RWPE2 (cell line): ENCODE measurements around the gene TMUB1.

ENCODE experiments used
- ATAC-seq: fragments of 200-7000 bp; cut with Tn5 transposase; 3 replicates; pipeline ENCODE4 v1.9.1; 2021; ENCODE audit warnings: low read depth
- DNase-seq: peaks from one replicate; pipeline ENCODE4 v3.0.0-alpha.2; 2020; ENCODE audit warnings: low spot score
- H3K27ac ChIP-seq: fragments of 450-650 bp; 2 replicates; pipeline ENCODE4 v1.5.1; 2017; ENCODE audit warnings: mild to moderate bottlenecking; ENCODE audit not compliant: poor library complexity, severe bottlenecking
- H3K27me3 ChIP-seq: fragments of 250-450 bp; sonication (Bioruptor Pico); 2 replicates; pipeline ENCODE4 v1.5.1; 2021; ENCODE audit warnings: mild to moderate bottlenecking, moderate library complexity; ENCODE audit not compliant: insufficient read depth, poor library complexity, severe bottlenecking
- H3K36me3 ChIP-seq: fragments of 250-450 bp; sonication (Bioruptor Pico); 2 replicates; pipeline ENCODE4 v1.5.1; 2020; ENCODE audit warnings: low read depth, mild to moderate bottlenecking, moderate library complexity
- H3K4me1 ChIP-seq: fragments of 250-450 bp; sonication (Bioruptor Pico); 2 replicates; pipeline ENCODE4 v1.5.1; 2021; ENCODE audit warnings: mild to moderate bottlenecking, moderate library complexity; ENCODE audit not compliant: insufficient read depth, poor library complexity, severe bottlenecking
- H3K4me3 ChIP-seq: fragments of 250-450 bp; sonication (Bioruptor Pico); 2 replicates; pipeline ENCODE4 v1.5.1; 2021; ENCODE audit warnings: mild to moderate bottlenecking, moderate library complexity; ENCODE audit not compliant: severe bottlenecking
- H3K9me3 ChIP-seq: fragments of 250-450 bp; sonication (Bioruptor Pico); 2 replicates; pipeline ENCODE4 v1.5.1; 2021; ENCODE audit warnings: mild to moderate bottlenecking, moderate library complexity; ENCODE audit not compliant: severe bottlenecking
- TF ChIP-seq, protein P1 (sequence below): fragments of 450-650 bp; IDR thresholded peaks from one replicate; pipeline ENCODE4 v1.5.1; 2017; ENCODE audit warnings: mild to moderate bottlenecking, moderate library complexity; ENCODE audit not compliant: poor library complexity, severe bottlenecking

TMUB1 gene

DNA sequence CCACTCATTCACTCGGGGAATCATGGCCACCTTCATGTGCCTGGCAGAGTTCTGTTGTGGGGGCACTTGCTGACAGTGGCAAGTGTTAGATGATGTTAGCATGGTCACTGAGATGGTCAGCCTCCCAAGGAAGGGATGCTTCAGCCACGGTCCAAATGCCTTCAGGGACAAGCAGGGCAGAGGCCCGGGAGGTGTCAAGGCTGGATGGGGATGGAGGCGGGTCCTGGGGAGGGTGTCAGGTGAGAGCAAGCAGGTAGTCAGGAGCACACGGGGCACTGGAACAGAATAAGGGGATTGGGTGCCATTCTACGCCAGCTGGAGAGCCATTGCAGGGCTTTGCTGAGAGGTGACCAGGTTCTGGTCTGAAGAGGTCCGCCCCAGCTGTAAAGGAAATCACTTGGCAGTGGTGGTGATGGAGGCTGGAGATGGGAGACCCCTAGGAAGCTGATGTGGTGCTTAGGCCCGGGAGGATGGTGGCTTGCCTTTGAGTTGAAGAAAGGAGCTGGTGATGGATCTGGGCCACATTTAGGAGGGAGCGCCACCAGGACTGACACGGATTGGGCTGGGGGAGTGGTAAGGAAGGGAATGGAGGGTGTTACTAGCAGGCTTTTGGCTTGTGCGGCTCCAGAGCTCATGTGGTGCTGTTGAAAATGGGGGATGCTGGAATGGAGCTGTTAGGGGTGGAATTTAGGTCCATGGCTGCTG is 27.1 kb upstream of the TMUB1 start:
- TF ChIP-seq, protein P1, sequence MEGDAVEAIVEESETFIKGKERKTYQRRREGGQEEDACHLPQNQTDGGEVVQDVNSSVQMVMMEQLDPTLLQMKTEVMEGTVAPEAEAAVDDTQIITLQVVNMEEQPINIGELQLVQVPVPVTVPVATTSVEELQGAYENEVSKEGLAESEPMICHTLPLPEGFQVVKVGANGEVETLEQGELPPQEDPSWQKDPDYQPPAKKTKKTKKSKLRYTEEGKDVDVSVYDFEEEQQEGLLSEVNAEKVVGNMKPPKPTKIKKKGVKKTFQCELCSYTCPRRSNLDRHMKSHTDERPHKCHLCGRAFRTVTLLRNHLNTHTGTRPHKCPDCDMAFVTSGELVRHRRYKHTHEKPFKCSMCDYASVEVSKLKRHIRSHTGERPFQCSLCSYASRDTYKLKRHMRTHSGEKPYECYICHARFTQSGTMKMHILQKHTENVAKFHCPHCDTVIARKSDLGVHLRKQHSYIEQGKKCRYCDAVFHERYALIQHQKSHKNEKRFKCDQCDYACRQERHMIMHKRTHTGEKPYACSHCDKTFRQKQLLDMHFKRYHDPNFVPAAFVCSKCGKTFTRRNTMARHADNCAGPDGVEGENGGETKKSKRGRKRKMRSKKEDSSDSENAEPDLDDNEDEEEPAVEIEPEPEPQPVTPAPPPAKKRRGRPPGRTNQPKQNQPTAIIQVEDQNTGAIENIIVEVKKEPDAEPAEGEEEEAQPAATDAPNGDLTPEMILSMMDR, result no peak
- H3K27me3 ChIP-seq, result no peaks in the 10 kb centered on the region
- ATAC-seq (no peak), DNase-seq (no peak)
- H3K9me3 ChIP-seq, result no peaks in the 10 kb centered on the region
- H3K27ac ChIP-seq, result peak overlapping the region; percentile 1
- H3K4me1 ChIP-seq, result peaks cover 14% of the 10 kb centered on the region
- no peaks in the 10 kb centered on the region for H3K36me3 ChIP-seq
- H3K4me3 ChIP-seq, result no peak overlapping the region

DNA sequence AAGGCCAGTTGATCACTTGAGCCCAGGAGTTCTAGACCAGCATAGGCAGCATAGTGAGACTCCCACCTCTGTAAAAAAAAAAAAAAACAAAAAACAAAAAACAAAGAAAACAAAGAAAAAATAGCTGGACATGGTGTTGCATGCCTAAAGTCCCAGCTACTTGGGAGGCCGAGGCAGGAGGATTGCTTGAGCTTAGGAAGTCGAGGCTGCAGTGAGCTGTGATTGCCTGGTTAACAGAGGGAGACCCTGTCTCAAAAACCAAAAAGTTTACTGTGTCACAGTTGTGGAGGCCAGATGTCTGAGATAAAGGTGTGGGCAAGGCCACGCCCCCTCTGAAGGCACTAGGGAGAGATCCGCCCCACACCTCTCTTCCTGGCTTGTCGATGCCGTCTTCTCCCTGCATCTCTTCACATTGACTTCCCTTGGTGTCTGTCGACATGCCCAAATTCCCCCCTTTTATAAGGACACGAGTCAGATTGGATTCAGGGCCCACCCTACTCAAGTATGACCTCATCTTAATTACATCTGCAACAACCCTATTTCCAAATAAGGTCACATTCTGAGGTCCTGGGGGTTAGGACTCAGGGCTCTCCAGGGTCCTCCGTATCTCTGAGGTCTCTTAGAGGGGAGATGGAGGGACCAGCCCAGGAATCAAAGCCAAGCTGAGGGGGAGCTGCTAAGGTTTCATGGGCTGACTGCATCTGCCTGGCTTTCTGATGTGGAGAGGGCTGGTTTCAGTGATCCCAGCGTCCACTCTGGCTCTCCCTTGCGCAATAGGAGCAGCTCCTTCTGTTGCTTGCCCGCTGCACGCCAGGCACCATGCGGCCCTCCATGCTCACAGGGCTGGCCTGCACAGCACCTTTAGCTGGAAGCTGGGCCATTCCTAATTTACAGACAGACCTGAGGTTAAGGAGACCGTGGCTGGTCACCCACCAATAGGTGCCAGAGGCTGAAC is 26.1 kb upstream of the TMUB1 start:
- Histone ChIP-seq H3K27me3 (no peaks in the 10 kb centered on the region), H3K9me3 (no peaks in the 10 kb centered on the region), H3K36me3 (no peaks in the 10 kb centered on the region; the same call in 1 of the 2 replicates), H3K4me1 (peaks cover 14% of the 10 kb centered on the region), H3K4me3 (no peak overlapping the region), H3K27ac (peak overlapping the region; percentile 1)
- TF ChIP-seq, protein P1, result no peak
- DNase-seq (no peak), ATAC-seq (no peak)

DNA sequence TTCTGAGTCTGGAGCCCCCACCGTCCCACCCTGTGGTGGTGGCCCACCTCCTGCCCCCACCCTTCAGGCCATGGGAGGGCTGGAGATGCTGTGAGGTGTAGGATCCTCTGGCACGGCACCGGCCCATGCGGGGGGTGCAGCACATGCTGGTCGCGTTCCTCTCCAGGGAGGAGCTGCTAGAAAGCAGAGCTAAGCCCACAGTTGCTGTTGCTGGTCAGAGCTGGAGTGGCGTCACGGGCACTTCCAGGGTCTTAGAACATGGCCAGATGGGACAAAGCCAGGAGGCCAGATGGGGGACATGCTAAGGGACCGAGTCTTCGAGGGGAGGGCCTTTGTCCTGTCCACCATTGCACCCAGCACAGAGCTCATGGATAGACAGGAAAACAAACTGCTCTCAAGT is 24.6 kb upstream of the TMUB1 start:
- no peaks in the 10 kb centered on the region for H3K27me3 ChIP-seq
- DNase-seq (no peak), ATAC-seq (no peak)
- no peak overlapping the region for H3K4me3 ChIP-seq
- H3K27ac ChIP-seq, result no peak overlapping the region
- no peaks in the 10 kb centered on the region; the same call in 1 of the 2 replicates for H3K36me3 ChIP-seq
- H3K4me1 ChIP-seq, result peaks cover under 1% of the 10 kb centered on the region
- no peaks in the 10 kb centered on the region for H3K9me3 ChIP-seq
- TF ChIP-seq, protein P1, result no peak

DNA sequence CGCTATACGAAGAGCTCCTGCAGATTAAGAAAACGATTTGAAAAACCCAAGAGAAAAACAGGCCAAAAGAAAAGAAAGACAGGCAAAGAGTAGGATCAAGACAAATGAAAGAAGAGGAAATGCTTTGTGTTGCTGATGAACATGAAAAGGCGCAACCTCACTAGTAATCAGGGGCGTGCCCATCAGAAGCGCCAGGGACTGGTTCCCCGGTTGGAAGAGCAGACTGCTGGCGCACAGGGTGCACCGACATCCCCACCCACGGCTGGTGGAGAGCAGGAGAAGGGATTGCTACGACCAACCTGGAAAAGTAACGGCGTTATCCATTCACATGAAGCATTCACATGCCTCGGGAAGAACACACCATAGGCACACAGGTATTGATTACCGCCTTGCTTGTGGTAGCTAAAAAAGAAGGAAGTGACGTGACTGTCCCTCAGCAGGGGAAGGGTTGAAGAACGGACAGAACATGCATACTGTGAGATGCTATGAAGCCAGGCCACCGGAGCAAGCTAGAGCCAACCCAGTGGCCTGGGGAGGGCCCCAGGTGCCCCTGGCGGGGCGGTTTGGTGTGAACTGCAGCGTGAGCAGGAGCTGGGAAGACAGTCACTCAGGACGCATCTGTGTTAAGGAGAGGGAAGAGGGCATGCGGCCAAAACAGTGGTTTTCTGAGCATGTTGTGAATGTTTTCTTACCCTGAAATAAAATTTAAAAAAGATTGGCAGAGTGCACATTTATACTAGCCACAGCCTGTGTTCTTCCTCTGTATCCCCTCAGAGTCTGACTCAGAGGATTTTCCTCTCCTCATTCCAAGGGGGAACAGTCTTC is 21.3 kb upstream of the TMUB1 start:
- Histone ChIP-seq H3K27ac (no peak overlapping the region), H3K4me3 (no peak overlapping the region), H3K36me3 (no peaks in the 10 kb centered on the region; the same call in 1 of the 2 replicates), H3K4me1 (no peaks in the 10 kb centered on the region), H3K9me3 (no peaks in the 10 kb centered on the region), H3K27me3 (no peaks in the 10 kb centered on the region)
- TF ChIP-seq, protein P1, result no peak
- DNase-seq (no peak), ATAC-seq (no peak)
